Stomach (tissue), 4 donors: ENCODE measurements around the gene CTSK.

ENCODE experiments used
- CTCF ChIP-seq, 7 experiments: fragments of 450-650 bp in 4 of 7; fragments of 200-600 bp in 3 of 7; sonication (generic) in 3 of 7; IDR thresholded peaks; one replicate each; pipeline ENCODE4 v1.5.1; 2016 to 2019; ENCODE audit warnings: antibody characterized with exemption in 7 of 7, control low read depth in 2 of 7, mild to moderate bottlenecking in 1 of 7
- EP300 ChIP-seq: sonication (generic); formaldehyde crosslinking; IDR thresholded peaks from one replicate; pipeline ENCODE4 v1.6.1; 2017; ENCODE audit warnings: antibody characterized with exemption
- POLR2A ChIP-seq, 4 donors: fragments of 450-650 bp; IDR thresholded peaks; one replicate each; pipeline ENCODE4 v1.6.1; 2016; ENCODE audit warnings: antibody characterized with exemption in 4 of 4, control low read depth in 2 of 4, mild to moderate bottlenecking in 1 of 4, moderate library complexity in 1 of 4

GRCh38 chr1:150761801-150762200 is 46.3 kb downstream of the CTSK start:
- no peak for TF ChIP-seq CTCF (IDR thresholded peaks at IDR 0.05)
- no peak for TF ChIP-seq POLR2A (IDR thresholded peaks at IDR 0.05)
- TF ChIP-seq EP300: no peak
